GM23248 (cell line): ENCODE data around the gene ADAMTSL2.

ENCODE experiments used
- EZH2 ChIP-seq: fragments of 200-600 bp; sonication (generic); IDR thresholded peaks from 2 replicates; pipeline ENCODE4 v1.6.1; 2018; ENCODE audit warnings: antibody characterized with exemption, mild to moderate bottlenecking; ENCODE audit not compliant: insufficient read depth, poor library complexity, severe bottlenecking
- EZH2phosphoT487 ChIP-seq: fragments of 200-600 bp; sonication (generic); IDR thresholded peaks from 2 replicates; pipeline ENCODE4 v1.6.1; 2018; ENCODE audit warnings: antibody characterized with exemption, moderate library complexity, mild to moderate bottlenecking, low read depth; ENCODE audit not compliant: insufficient read depth

DNA sequence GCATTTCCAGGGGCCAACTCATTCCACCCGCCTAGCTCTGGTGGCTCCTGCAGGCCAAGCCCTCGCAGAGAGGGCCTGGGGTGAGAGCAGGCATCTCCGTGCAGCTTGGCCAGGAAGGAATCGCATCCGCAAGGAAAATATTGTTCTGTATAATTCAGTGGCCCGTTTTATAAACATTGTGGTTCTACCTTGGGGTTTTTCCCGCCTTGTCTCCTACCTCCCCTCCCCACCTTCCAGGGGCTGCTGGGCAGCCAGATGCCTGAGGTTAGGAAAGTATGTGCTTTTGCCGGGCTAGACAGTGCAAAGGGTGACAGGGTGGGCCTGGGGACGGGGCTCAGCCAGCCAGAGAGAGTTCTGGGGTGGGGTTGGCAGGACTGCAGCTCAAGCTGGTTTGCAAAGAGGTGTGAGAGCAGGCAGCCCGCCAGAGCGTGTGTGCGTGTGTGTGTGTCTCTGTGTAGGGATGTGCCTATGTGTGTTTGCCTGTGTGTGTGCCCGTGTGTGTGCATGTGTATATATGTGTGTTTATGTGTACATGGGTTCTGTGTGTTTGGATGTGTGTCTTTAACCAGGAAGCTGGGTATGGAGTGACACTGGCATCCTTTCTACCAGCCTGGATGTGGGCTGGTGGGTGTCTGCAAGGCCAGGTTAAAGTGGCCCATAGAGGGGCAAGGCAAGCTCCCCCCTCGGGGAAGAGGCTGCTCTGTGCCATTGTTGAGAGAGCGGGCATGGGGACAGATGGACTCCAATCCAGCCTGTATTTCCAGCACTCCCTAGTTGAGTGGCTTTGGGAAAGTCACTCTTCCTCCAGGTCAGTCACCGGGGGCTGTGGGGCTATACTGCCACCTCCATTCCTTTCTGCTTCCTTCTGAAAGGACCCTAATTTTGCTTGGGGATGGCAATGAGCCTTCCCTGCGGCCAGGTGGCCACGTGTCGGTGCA is 45.0 kb upstream of the ADAMTSL2 start:
- TF ChIP-seq EZH2, result no peak
- no peak for TF ChIP-seq EZH2phosphoT487
